Breast epithelium (tissue), 3 donors: Measurements from ENCODE around the gene TTBK2.

Experiments used
- POLR2A ChIP-seq: fragments of 450-650 bp; IDR thresholded peaks from one replicate; pipeline ENCODE4 v1.6.1; 2016; ENCODE audit warnings: antibody characterized with exemption, mild to moderate bottlenecking, moderate library complexity
- POLR2AphosphoS5 ChIP-seq, 3 donors: sonication (generic); formaldehyde crosslinking; IDR thresholded peaks; one replicate each; pipeline ENCODE4 v1.6.1; 2017; ENCODE audit warnings: antibody characterized with exemption in 3 of 3
- TF ChIP-seq, protein P1 (sequence below), 3 donors: fragments of 450-650 bp; IDR thresholded peaks; one replicate each; pipeline ENCODE4 v1.5.1; 2016 to 2017; ENCODE audit warnings: antibody characterized with exemption in 3 of 3, mild to moderate bottlenecking in 3 of 3, moderate library complexity in 3 of 3

GRCh38 chr15:42891569-42891968 is 29.0 kb downstream of the TTBK2 start:
- TF ChIP-seq POLR2AphosphoS5 (IDR thresholded peaks at IDR 0.05) (no peak), POLR2A (no peak)
- TF ChIP-seq, protein P1, sequence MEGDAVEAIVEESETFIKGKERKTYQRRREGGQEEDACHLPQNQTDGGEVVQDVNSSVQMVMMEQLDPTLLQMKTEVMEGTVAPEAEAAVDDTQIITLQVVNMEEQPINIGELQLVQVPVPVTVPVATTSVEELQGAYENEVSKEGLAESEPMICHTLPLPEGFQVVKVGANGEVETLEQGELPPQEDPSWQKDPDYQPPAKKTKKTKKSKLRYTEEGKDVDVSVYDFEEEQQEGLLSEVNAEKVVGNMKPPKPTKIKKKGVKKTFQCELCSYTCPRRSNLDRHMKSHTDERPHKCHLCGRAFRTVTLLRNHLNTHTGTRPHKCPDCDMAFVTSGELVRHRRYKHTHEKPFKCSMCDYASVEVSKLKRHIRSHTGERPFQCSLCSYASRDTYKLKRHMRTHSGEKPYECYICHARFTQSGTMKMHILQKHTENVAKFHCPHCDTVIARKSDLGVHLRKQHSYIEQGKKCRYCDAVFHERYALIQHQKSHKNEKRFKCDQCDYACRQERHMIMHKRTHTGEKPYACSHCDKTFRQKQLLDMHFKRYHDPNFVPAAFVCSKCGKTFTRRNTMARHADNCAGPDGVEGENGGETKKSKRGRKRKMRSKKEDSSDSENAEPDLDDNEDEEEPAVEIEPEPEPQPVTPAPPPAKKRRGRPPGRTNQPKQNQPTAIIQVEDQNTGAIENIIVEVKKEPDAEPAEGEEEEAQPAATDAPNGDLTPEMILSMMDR (IDR thresholded peaks at IDR 0.05) = no peak
